Skin epidermis (tissue), 12 donors: ENCODE measurements around the gene DVL2.

ENCODE experiments used
- H3K27ac ChIP-seq, 21 experiments: fragments of 200-600 bp; sonication (generic) in 11 of 21; one replicate each; pipeline ENCODE4 v1.5.0; 2020; ENCODE audit warnings: mild to moderate bottlenecking in 3 of 21, inconsistent platforms in 2 of 21, moderate library complexity in 2 of 21
- H3K4me3 ChIP-seq, 7 experiments: fragments of 200-600 bp; sonication (generic) in 2 of 7; one replicate each; pipeline ENCODE4 v1.5.0; 2020; ENCODE audit warnings: inconsistent platforms in 2 of 7, mild to moderate bottlenecking in 2 of 7, moderate library complexity in 1 of 7

The DVL2 gene

GRCh38 chr17:7234083-7234951, at the start of gene DVL2:
Gene DVL2, minus strand, starts transcription at chr17:7234517. Its CDS starts 255 bp downstream, at chr17:7234262.
- Histone ChIP-seq H3K4me3 (peak within 1 kb of the TSS; percentile 67 to 96 (median 78)), H3K27ac (peak within 1 kb of the TSS; percentile 16 to 95 (median 89))

DNA sequence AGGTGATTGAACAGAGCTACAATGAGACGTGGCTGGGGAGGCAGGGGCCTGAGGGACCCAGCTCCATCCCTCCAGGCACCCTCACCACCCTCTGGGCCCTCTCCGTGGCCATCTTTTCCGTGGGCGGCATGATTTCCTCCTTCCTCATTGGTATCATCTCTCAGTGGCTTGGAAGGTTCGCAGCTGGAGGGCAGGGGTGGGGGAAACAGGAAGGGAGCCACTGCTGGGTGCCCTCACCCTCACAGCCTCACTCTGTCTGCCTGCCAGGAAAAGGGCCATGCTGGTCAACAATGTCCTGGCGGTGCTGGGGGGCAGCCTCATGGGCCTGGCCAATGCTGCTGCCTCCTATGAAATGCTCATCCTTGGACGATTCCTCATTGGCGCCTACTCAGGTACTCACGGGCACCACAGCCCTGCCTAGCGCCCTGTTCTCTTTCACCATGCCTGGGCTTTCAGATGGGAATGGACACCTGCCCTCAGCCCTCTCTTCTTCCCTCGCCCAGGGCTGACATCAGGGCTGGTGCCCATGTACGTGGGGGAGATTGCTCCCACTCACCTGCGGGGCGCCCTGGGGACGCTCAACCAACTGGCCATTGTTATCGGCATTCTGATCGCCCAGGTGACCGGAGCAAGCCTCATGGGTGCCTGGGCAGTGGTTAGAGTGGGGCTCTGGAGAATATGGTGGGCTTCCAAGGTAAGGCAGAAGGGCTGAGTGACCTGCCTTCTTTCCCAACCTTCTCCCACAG, 49.3 kb upstream of the DVL2 start:
- Histone ChIP-seq H3K27ac (no peak overlapping the region), H3K4me3 (no peak overlapping the region)

GRCh38 chr17:7282752-7283321, 48.5 kb upstream of the DVL2 start:
- no peak overlapping the region for H3K4me3 ChIP-seq
- peak overlapping the region in 1 of 21 experiments; percentile 50 for H3K27ac ChIP-seq

DNA sequence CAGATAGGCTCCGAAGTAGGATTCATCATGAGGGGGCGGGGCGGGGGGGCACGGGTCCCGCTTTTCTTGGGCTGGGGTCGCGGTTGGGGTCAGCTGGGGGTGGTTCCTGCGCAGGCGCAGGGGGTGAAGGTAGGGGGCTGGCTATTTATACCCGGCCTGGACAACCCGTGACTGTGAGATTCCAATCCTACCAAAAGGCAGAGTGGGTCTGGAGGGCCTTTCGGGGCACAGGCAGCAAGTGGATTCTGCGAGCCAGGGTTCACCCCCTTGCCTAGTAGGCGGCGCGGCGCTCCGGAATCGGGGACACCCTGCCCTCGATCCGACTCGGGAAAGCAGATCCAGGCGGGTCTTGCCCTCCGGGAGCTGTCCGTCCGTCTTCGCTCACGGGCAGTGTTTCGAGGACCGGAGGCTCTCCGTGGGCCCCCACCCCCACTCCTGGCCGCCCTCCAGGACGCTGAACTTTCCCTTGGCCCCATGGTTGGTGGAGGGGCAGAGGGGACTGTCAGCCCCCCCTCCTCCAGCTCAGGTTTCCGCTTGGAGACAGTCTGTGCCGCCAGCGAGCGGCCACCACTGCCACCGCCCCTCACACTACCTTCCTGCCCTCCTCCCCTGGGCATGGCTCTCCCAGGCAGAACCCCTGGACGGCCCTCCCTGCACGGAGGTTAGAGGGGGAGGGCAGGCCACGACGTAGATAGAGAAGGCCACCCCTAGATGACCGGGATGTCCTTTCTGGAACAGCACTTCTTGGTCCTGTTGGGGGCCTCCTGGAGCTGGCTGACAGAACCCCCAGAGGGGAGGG, 47.8 kb upstream of the DVL2 start:
- peak overlapping the region in 6 of 21 experiments; percentile 4 to 53 (median 16) for H3K27ac ChIP-seq

GRCh38 chr17:7281074-7281952, 47.0 kb upstream of the DVL2 start, which contains the start of gene SLC2A4:
Gene SLC2A4, plus strand, starts transcription at chr17:7281718. Its CDS starts 217 bp downstream, at chr17:7281935.
- H3K4me3 ChIP-seq = peak within 1 kb of the TSS; percentile 14 to 46 (median 28)
- H3K27ac ChIP-seq = peak within 1 kb of the TSS in 14 of 21 experiments; percentile 4 to 74 (median 42)

More for the DNA sequence above, 47.8 kb upstream of the DVL2 start:
- H3K4me3 ChIP-seq = peak overlapping the region; percentile 14 to 46 (median 28)

- Histone ChIP-seq H3K27ac (peak overlapping the region in 12 of 21 experiments; percentile 10 to 74 (median 52)), H3K4me3 (peak overlapping the region; percentile 13 to 46 (median 26))
Observed at GRCh38 chr17:7280519-7281073, 46.3 kb upstream of the DVL2 start.

GRCh38 chr17:7279448-7279847, 45.1 kb upstream of the DVL2 start:
- no peak overlapping the region for H3K27ac ChIP-seq
- H3K4me3 ChIP-seq = no peak overlapping the region

DNA sequence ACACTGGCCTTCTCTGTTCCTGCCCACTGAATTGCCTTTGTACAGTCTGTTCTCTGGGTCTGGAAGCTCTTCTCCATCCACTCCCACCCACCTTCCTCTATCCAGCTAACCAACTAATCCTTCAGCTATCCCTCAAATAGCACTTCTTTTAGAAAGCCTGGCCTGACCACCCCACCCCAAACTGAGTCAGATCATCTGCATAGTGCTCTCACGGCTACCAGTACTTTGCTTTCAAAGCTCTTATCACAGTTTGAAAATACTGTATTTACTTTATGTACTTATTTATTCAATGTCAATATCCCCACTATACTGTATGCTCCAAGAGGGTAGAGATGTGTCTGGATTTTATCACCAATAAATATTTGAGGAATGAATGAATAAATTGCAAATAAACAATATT, 32.5 kb upstream of the DVL2 start:
- Histone ChIP-seq H3K27ac (no peak overlapping the region), H3K4me3 (no peak overlapping the region)

DNA sequence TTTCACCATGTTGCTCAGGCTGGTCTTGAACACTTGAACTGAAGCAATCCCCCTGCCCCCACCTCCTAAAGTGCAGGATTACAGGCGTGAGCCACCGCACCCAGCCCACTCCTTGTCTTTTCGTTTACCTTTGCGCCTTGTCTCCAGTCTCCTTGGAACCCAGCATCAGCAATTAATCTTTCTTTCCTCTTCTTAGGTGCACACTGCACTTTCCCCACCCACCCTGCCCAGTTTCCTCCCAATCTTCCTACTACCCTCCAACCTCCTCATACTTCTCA, 29.4 kb upstream of the DVL2 start:
- Histone ChIP-seq H3K27ac (no peak overlapping the region), H3K4me3 (no peak overlapping the region)

DNA sequence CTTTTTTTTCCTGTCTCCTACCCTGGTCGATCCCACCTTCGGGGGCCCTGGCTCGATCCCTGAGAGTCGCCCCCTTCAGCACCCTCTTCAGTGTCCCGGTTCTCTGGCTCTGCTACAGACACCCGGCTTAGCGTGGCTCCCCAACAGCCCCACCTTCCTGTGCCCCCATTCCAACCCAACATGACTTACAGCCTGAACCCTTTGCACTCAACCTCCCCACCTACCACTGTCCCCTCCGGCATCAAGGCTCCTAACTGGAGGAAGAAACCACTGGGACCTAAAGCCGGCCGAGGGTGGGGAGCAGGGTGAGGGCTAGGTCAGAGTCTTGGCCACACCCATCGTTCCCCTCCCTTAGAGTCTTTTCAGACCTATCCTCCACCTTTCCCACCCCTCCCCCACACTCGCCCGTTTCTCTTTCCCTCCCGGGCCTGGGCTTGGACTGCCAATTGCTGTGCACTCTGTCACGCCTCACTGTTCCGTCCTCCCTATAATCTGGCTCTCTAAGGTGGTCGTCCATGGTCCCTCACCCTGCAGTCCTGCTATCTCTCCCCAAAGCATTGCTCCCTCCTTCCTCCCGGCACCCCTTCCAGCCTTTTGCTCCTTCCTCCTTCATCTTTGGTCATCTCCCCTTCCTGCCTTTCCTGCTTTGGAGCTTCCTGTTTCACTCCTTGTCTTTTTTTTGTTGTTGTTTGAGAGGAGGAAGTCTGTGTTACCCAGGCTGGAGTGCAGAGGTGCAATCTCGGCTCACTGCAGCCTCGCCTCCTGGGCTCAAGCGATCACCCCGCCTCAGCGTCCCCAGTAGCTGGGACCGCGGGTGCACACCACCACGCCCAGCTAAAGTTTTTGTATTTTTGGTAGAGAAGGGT, 28.9 kb upstream of the DVL2 start:
- Histone ChIP-seq H3K4me3 (peak overlapping the region in 6 of 7 experiments; percentile 8 to 45 (median 32)), H3K27ac (peak overlapping the region in 7 of 21 experiments; percentile 9 to 67 (median 31))

- peak within 1 kb of the TSS; percentile 31 to 45 (median 35) for H3K4me3 ChIP-seq
- H3K27ac ChIP-seq = peak within 1 kb of the TSS in 18 of 21 experiments; percentile 18 to 79 (median 54)
Observed at GRCh38 chr17:7262192-7262934, 28.0 kb upstream of the DVL2 start, which contains the start of gene CLDN7. Gene CLDN7, minus strand, starts transcription at chr17:7262478. Its CDS starts 435 bp downstream, at chr17:7262043.

GRCh38 chr17:7261379-7262191, 27.3 kb upstream of the DVL2 start:
- H3K27ac ChIP-seq = peak overlapping the region in 19 of 21 experiments; percentile 18 to 79 (median 54)

GRCh38 chr17:7260651-7261378, 26.5 kb upstream of the DVL2 start:
- Histone ChIP-seq H3K4me3 (peak overlapping the region; percentile 31 to 45 (median 35)), H3K27ac (peak overlapping the region in 19 of 21 experiments; percentile 18 to 79 (median 54))

More at GRCh38 chr17:7261379-7262191, 27.3 kb upstream of the DVL2 start:
- peak overlapping the region; percentile 31 to 45 (median 35) for H3K4me3 ChIP-seq

DNA sequence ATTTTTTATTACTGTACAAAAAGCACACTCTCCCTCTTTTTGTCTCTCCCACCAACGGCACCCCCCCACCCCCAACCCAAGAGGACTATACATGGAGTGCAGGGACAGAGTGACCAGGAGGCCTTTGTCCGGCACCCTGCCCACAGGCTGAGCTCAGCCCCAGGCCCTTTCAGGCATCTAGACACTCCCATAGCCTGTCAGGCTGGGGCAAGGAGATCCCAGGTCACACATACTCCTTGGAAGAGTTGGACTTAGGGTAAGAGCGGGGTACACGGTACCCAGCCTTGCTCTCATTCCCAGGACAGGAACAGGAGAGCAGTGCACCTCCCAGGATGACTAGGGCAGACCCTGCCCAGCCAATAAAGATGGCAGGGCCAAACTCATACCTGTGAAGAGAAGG, 25.8 kb upstream of the DVL2 start:
- Histone ChIP-seq H3K27ac (peak overlapping the region in 2 of 21 experiments; percentile 67 to 79), H3K4me3 (no peak overlapping the region)

- H3K27ac ChIP-seq = no peak overlapping the region
Observed at GRCh38 chr17:7259555-7259889, 25.2 kb upstream of the DVL2 start.

More at GRCh38 chr17:7259555-7259889, 25.2 kb upstream of the DVL2 start:
- H3K4me3 ChIP-seq = no peak overlapping the region
